Measurements from ENCODE around the gene PDE3A. TPM values are rescaled to one million over a fixed set of nuclear protein-coding genes. Genes with fewer than 3 reads are reported as not detected.

PDE3A gene
- total and polyA plus RNA-seq, 4 donors = 1.5 to 15.8 (median 3.4) TPM

- DNase-seq (no peak), ATAC-seq (ENCODE audit: insufficient read depth, low FRiP score) (no peak)
- WGBS, 2 donors = 70 to 90% methylated on average over 7 of the region's 7 CpGs
- TF ChIP-seq CTCF (IDR thresholded peaks at IDR 0.05; ENCODE audit: control extremely low read depth, extremely low read depth) = no peak
- Histone ChIP-seq H3K9me3 (ENCODE audit: control insufficient read depth in 4 of 4, insufficient read depth in 3 of 4, low read length in 3 of 4) (no peaks in the 10 kb centered on the region), H3K9ac (ENCODE audit: insufficient read depth in 1 of 2, low read length in 2 of 2) (no peak overlapping the region), H3K27me3 (ENCODE audit: control insufficient read depth in 3 of 3, insufficient read depth in 3 of 3, low read length in 2 of 3) (no peaks in the 10 kb centered on the region), H3K4me1 (ENCODE audit: control insufficient read depth in 5 of 5, insufficient read depth in 5 of 5, low read length in 5 of 5) (peaks cover 0 to 14% (median 0%) of the 10 kb centered on the region in 5 donors), H3K36me3 (ENCODE audit: control insufficient read depth in 4 of 4, insufficient read depth in 4 of 4, low read length in 4 of 4) (no peaks in the 10 kb centered on the region), H3K4me3 (no peak overlapping the region), H3K27ac (ENCODE audit: low read depth in 1 of 2, low read length in 1 of 2) (no peak overlapping the region)
Observed at GRCh38 chr12:20578142-20578541, 209.8 kb downstream of the PDE3A start.

- Histone ChIP-seq H3K9me3 (ENCODE audit: control insufficient read depth in 4 of 4, insufficient read depth in 3 of 4, low read length in 3 of 4) (no peaks in the 10 kb centered on the region), H3K36me3 (ENCODE audit: control insufficient read depth in 4 of 4, insufficient read depth in 4 of 4, low read length in 4 of 4) (no peaks in the 10 kb centered on the region), H3K4me1 (ENCODE audit: control insufficient read depth in 5 of 5, insufficient read depth in 5 of 5, low read length in 5 of 5) (peaks cover 0 to 13% (median 0%) of the 10 kb centered on the region in 5 donors), H3K27ac (ENCODE audit: low read depth in 1 of 2, low read length in 1 of 2) (no peak overlapping the region), H3K9ac (ENCODE audit: insufficient read depth in 1 of 2, low read length in 2 of 2) (no peak overlapping the region), H3K27me3 (ENCODE audit: control insufficient read depth in 3 of 3, insufficient read depth in 3 of 3, low read length in 2 of 3) (no peaks in the 10 kb centered on the region), H3K4me3 (no peak overlapping the region)
- no peak for TF ChIP-seq CTCF (IDR thresholded peaks at IDR 0.05; ENCODE audit: control extremely low read depth, extremely low read depth)
- ATAC-seq (ENCODE audit: insufficient read depth, low FRiP score) = no peak
- no peak for DNase-seq
- 53 to 90% methylated on average over 3 of the region's 3 CpGs for WGBS, 2 donors
Observed at GRCh38 chr12:20585055-20585625, 216.8 kb downstream of the PDE3A start.

GRCh38 chr12:20585913-20586312 lies 217.6 kb downstream of the PDE3A start:
- TF ChIP-seq CTCF (IDR thresholded peaks at IDR 0.05; ENCODE audit: control extremely low read depth, extremely low read depth) = no peak
- no peak overlapping the region for H3K9ac ChIP-seq (ENCODE audit: insufficient read depth in 1 of 2, low read length in 2 of 2)
- H3K4me1 ChIP-seq (ENCODE audit: control insufficient read depth in 5 of 5, insufficient read depth in 5 of 5, low read length in 5 of 5) = peaks cover 0 to 13% (median 0%) of the 10 kb centered on the region in 5 donors
- H3K27ac ChIP-seq (ENCODE audit: low read depth in 1 of 2, low read length in 1 of 2) = no peak overlapping the region
- WGBS, 2 donors = 90 to 92% methylated on average over 2 of the region's 2 CpGs
- no peaks in the 10 kb centered on the region for H3K27me3 ChIP-seq (ENCODE audit: control insufficient read depth in 3 of 3, insufficient read depth in 3 of 3, low read length in 2 of 3)
- ATAC-seq (ENCODE audit: insufficient read depth, low FRiP score) (no peak), DNase-seq (no peak)
- H3K4me3 ChIP-seq = no peak overlapping the region
- no peaks in the 10 kb centered on the region for H3K9me3 ChIP-seq (ENCODE audit: control insufficient read depth in 4 of 4, insufficient read depth in 3 of 4, low read length in 3 of 4)
- no peaks in the 10 kb centered on the region for H3K36me3 ChIP-seq (ENCODE audit: control insufficient read depth in 4 of 4, insufficient read depth in 4 of 4, low read length in 4 of 4)

- 77 to 85% methylated on average over 3 of the region's 3 CpGs for WGBS, 2 donors
- DNase-seq (no peak), ATAC-seq (ENCODE audit: insufficient read depth, low FRiP score) (no peak)
Observed at GRCh38 chr12:20588042-20588441, 219.7 kb downstream of the PDE3A start.

More at GRCh38 chr12:20588042-20588441, 219.7 kb downstream of the PDE3A start:
- no peak for TF ChIP-seq CTCF (IDR thresholded peaks at IDR 0.05; ENCODE audit: control extremely low read depth, extremely low read depth)
- H3K9ac ChIP-seq (ENCODE audit: insufficient read depth in 1 of 2, low read length in 2 of 2) = no peak overlapping the region
- H3K4me3 ChIP-seq = no peak overlapping the region
- H3K27me3 ChIP-seq (ENCODE audit: control insufficient read depth in 3 of 3, insufficient read depth in 3 of 3, low read length in 2 of 3) = no peaks in the 10 kb centered on the region
- H3K9me3 ChIP-seq (ENCODE audit: control insufficient read depth in 4 of 4, insufficient read depth in 3 of 4, low read length in 3 of 4) = no peaks in the 10 kb centered on the region
- H3K4me1 ChIP-seq (ENCODE audit: control insufficient read depth in 5 of 5, insufficient read depth in 5 of 5, low read length in 5 of 5) = peaks cover 0 to 12% (median 0%) of the 10 kb centered on the region in 5 donors
- H3K27ac ChIP-seq (ENCODE audit: low read depth in 1 of 2, low read length in 1 of 2) = peak overlapping the region in 1 of 2 donors; percentile 33
- no peaks in the 10 kb centered on the region for H3K36me3 ChIP-seq (ENCODE audit: control insufficient read depth in 4 of 4, insufficient read depth in 4 of 4, low read length in 4 of 4)

All from lung (tissue), 12 donors.